Stimulated activated naive CD4-positive, alpha-beta T cell (primary cell): ENCODE results near the gene CLEC4M.
"Not testable (repeated sequence)": the region's sequence is repeated elsewhere in the genome, so short reads cannot be mapped to it uniquely, and the experiment has no call there.

Source experiments
- DNase-seq, 6 experiments: peaks; one replicate each; lab custom pipeline; 2025; lab: John Stamatoyannopoulos, UW

CLEC4M gene

DNA sequence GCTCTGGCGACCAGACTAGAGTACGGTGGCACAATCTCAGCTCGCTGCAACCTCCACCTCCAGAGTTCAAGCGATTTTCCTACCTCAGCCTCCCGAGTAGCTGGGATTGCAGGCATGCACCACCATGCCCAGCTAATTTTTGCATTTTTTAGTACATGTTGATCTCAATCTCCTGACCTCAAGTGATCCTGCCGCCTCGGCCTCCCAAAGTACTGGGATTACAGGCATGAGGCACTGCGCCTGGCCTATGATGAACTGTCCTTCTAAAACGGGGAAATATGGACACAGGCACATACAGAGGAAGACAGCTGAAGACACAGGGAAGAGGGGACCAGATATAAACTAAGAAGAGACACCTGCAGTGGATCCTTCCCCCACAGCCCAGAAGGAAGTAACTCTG, 12.7 kb downstream of the CLEC4M start:
- no peak for DNase-seq

DNA sequence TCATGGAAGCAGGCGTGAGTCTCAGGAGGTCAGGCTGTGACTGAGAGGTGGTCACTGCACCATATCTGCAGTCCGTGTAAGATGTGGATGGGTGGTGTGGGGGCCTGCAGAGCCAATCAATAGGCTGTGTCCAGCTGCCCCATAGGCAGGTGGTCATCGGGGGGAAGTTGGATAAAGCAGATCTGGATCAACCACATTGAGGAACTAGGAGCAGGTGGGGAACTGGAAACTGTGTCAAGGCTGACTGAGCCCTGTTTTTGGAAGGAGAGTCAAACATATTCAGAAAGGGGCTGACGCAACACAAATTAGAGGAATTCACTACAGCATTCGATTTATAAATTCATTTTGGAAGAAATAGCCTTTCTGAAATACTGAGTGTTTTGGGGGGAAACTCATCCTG, 15.0 kb downstream of the CLEC4M start:
- DNase-seq = no peak

DNA sequence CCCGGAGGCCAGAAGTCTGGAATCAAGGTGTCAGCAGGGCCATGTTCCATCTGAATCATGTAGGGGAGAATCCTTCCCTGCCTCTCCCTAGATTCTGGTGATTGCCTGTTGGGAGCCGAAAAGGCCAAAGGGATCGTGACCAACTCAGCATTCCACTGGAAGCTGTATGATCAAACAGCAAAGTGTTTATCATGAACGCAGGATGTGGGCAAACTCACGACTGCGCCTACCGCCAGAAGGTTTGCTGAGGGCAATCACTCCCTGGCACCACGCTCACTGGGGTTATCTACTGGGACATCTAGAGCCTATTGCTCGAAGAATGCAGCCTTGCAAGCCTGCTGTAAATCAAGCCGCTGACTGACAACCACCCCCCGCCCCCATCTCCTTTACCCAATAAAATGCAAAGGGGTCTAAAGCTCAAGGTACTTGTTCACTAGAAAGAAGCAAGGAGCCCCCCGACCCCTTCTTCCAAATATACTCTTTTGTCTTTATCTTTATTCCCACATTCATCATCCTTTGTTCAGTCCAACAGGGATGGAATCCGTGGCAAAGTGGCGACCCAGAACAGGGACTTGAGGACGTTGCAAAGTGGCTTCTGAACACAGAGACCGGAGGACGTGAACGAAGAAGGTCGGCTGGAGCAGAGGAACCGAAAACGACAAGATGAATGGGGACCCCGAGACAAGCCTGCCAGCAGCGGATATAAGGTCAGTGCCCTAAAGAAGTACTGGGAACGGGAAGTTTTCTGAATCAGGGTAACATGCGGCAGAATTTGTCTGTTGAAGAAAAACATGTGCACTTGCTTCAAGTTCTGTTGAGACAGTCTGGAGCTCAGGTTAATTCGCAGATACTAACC, 16.8 kb downstream of the CLEC4M start:
- DNase-seq = no peak

DNA sequence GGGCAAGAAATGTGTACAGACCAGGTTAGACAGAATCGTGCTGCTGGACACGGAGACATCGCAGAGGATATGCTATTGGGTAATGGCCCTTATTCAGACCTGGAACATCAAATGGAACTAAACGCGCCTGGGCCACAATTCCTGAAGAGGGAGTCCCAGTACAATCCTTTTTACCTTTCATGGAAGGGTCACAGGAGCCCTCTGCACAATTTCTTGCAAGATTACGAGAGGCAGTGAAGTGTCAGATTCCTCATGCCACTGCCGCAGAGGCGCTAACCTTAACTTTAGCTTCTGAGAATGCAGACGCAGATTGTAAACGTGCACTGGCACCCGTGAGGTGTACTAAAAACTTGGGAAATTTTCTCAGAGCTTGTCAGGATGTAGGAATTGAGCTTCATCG, 18.1 kb downstream of the CLEC4M start:
- no peak for DNase-seq

DNA sequence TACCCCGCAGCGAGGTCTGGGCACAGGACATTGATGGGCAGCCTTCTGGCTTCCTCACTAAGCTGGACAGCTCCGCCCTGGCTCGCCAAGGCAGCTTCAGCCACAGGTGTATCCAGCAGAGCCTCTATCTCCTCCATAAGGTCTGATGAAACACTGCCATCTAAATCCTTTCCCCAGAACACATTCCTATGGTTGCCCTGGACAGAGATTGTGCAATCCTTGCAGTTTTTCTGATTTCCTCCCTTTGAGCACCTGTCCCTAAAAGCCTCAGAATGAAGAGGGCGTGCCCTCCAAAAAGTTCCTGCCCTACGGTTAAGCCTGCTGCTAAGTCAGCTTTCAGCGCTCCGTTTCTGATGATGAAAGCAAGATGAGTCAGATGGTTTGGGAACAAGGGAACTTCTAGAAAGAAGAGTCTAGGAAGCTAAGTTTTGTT, 21.0 kb downstream of the CLEC4M start:
- no peak for DNase-seq

DNA sequence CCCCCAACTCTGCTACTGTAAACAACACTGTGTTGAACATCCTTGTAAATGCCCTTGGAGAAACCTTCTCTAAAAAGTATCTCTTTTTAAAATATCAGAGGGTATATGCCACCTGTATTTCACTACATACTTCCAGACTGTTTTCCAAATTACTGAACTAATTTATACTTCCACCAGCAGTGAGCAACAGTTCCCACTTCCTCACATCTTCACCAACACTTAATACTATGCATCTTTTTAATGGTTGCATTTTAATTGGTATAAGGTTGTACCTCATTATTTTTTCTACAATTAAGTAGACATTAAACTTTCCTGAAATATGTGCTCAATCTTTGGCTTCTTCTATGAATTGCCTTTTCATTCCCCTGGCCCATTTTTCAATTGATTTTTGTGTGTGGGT, 21.8 kb downstream of the CLEC4M start:
- no peak for DNase-seq

DNA sequence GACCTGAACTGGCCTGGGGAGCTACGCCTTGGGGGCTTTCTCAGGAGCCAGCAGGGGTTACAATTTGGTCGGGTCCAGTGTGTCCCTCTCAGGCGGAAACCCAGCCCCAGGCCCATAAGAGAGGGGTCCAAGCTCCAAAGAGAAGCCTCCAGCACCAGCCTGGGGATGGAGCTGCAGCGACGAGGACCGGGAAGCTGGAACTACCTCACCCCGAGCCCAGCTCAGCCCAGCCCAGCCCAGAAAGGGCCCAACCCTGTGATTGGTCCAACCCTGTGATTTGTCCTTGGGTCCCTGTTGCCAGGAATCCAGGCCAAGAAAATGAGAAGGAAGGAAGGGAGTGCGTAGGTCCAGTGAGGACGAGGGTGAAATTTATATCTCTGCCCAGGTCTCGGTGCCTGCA, 24.1 kb downstream of the CLEC4M start:
- DNase-seq = no peak

DNA sequence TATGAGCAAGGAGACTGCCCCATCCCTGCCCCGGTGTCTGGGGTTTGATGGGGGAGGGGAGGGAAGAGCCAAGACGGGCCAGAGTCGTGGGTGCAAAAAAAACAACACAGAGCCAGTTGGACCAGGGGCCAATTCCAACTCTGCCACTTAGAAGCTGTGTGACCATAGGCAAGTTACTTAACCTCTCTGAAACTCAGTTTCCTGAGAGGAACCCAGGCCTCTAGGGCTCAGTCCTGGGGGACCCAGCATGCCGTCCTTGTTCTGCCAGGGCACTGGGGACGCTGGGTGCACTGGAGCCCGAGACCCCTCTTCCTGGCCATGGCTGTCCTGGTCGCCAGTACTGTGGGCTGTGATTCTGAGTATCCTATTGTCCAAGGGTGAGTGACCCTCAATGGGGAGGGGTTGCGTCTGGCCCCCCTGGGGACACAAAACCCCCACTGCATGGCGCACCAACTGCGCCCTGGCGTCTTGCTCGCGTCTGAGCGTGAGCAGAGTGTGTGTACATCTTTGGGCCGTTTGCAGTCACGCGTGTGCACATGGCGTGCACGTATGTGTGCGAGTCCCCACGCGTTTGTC, 24.6 kb downstream of the CLEC4M start:
- DNase-seq = peak in 1 of 6 experiments; percentile 34

DNA sequence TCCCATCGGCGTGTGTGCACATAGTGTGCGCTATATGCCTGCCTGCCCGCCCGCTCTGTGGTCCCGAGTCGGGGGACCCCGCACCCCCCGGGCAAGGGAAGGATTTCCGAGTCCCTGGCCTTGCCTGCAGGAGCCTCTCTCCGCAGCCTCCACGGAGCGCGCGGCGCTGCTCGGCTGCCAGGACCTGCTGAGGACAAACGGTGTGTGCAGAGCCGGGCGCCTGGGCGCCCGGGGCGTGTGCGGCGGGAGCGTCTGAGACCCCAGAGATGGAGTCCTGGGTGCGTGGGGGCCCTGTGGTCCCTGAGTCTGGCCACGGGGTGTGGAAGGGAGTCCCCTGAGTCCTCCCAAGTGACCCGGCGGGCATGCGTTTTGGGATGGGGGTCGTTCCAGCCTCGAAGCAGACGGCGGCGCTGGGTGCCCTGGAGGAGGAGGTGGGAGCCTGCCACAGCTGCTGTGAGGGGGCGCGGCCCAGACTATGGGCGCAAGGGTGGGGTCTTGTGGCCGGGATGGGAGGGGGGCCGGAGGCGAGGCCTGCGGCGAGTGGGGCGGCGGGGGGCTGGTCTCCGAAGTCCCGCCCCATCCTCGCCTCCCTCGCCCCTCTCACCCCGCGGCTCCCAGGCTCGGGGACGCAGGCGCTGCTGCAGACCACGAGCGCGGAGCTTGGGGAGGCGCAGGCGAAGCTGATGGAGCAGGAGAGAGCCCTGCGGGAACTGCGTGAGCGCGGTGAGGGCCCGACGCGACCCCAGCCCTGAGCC, 25.3 kb downstream of the CLEC4M start:
- peak in 2 of 6 experiments; percentile 26 to 34 for DNase-seq

DNA sequence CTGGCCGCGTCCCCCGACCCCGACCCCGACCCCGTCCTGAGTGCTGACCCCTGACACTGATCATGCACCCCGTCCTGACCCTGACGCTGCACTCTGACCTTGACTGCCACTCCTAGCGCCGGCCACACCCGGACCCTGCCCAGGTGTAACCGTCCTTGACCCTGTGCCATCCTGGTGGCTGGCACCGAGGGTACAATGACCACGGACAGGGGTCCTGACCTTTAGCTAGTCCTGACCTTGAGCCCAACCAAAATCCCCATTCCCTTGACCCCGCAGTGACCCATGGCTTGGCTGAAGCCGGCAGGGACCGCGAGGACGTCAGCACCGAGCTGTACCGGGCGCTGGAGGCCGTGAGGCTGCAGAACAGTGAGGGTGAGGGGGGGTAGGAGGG, 25.9 kb downstream of the CLEC4M start:
- no peak for DNase-seq

DNA sequence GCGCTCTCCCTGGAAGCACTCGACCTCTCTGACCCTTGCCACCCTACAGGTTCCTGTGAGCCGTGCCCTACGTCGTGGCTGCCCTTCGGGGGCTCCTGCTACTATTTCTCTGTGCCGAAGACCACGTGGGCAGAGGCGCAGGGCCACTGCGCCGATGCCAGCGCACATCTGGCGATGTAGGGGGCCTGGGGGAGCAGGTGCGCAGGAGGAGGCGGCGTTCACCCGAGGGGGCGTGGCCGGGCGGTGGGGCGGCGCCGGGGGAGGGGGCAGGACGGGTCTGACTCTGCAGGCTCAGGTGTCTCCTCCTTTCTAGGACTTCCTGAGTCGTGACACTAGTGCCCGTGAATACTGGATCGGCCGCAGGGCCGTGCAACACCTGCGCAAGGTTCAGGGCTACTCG, 26.4 kb downstream of the CLEC4M start:
- DNase-seq = peak; percentile 25 to 60 (median 48)

DNA sequence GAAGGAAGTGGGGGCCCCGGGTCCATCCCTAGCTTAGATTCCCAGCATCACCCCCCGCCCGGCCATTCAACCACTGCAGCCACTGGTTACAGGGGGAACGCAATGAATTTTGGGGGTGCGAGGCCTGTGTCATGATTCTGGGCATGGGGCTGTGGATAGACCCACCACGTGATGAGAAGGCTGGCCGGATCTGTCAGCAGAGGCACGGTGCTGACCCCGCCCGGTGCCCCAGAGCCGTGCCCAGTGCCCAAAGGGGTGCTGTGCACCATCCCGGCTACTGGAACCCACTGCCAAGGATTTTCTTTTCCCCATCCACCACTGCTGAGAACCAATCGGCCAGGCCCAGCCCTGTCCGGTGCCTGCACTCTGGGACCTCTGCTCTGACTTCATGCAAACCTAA, 27.4 kb downstream of the CLEC4M start:
- DNase-seq = no peak

DNA sequence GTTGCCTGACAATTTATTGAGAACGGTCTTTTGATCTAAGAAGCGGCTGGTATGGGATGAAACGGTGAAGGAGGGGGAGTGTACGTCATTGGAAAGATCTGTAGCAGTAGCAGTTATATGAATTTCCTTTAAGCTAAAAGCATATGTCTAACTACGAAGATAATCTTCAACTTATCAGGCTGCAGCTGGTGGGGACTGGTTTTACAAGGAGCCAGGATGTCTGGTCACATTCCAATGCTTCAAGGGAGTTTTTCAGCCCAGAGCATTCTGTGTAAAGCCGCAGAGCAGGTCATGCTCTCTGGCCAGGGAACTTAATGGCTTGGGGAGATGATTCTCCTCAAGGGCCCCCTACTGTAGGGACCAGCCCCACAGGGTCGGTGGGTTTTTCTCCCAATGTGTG, 29.2 kb downstream of the CLEC4M start:
- DNase-seq = no peak

DNA sequence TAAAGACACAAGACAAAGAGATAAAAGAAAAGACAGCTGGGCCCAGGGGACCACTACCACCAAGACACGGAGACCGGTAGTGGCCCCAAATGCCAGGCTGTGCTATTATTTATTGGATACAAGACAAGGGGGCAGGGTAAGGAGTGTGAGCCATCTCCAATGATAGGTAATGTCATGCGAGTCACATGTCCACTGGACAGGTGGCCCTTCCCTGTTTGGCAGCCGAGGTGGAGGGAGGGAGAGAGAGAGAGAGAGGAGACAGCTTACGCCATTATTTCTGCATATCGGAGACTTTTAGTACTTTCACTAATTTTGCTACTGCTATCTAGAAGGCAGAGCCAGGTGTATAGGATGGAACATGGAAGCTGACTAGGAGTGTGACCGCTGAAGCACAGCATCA, 29.7 kb downstream of the CLEC4M start:
- not testable (repeated sequence) for DNase-seq

DNA sequence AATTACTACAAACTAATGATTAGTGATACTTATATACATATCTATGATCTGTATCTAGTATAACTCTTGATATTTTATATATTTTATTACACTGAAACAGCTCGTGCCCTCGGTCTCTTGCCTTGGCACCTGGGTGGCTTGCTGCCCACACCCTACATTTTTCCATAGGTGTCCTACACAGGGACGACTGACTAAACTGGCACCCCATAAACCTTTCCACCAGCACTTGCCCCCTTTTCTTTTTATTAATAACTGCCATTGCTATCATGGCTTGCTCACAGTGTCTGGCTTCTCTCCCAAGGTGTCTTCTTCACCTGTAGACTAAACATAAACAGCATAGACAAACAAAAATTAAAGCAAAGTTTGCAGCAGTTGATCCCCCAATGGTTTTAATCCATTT, 30.4 kb downstream of the CLEC4M start:
- DNase-seq = no peak

DNA sequence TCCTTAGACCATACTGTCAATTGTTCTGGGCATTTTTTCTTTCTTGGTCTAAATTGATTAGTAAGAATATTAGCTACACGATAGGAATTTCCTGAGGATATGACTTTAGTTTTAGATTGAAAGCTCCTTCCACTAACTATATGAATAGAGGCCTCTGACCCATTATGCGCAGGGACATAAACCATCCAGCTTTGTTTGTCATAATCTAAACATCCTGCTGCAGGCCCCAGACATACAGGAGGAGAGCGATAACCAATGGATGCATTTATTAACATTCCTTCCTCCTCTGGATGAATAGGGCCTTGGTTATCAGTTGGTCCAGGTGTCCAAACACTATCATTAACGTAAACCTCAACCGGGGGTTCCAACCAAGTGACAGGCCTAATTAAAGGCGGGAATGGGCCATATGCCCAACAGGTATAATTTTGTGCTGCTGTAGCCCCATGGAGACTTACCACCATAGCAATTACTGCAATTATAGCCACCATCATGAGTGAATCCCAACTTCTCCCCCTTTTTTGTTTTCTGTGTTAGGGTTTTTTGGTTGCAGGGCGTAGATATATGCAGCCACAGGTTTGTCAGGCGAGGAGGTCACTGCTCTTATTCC, 32.6 kb downstream of the CLEC4M start:
- no peak for DNase-seq

DNA sequence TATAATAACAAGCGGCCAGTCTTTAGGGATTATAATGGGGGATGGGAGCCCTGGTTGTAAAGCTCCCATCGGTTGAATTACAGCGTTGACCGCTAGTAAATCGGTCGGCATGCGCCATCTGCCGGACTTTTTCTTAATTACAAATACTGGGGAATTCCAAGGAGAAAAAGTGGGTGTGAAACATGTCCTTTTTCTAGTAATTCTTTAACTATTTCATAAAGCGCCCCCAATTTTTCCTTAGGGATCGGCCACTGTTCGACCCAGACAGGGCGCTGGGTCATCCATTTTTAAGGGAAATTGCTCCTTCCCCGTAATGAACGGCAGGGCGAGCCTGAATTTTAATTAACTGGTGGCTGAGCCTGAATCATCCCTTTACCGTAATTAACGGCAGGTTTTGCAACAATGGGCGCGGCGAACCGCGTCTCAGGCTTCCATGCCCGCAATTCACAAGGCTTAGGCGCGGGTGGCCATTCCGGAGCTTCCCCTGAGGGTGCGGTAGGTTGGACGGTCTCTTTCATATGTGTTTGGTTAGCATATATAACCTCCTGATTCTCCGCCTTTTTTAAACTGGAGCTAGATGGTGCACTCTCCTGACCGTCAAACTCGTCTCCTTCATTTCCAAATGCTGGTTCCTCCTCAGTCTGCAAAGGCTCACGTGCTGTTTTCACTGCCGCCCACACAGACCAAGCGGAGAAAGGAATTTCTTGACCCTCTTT, 36.8 kb downstream of the CLEC4M start:
- DNase-seq = peak in 5 of 6 experiments; percentile 29 to 54 (median 44)

DNA sequence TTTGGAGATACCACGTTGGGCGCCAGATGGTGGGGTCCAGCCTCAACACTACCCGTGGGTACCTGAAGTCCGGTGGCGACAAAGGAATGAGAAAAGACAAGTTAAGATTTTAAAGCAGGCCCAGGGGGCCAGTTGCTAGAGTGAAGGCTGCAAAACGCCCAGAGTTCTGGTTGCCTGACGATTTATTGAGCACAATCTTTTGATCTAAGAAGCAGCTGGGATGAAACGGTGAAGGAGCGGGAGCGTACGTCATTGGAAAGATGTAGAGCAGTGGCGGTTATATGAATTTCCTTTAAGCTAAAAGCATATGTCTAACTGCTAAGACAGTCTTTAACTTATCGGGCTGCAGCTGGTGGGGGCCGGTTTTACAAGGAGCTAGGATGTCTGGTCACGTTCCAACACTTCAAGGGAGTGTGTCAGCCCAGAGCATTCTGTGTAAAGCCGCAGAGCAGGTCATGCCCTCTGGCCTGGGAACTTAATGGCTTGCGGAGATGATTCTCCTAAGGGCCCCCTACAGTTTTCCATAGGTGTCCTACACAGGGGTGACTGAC, 38.1 kb downstream of the CLEC4M start:
- no peak for DNase-seq

DNA sequence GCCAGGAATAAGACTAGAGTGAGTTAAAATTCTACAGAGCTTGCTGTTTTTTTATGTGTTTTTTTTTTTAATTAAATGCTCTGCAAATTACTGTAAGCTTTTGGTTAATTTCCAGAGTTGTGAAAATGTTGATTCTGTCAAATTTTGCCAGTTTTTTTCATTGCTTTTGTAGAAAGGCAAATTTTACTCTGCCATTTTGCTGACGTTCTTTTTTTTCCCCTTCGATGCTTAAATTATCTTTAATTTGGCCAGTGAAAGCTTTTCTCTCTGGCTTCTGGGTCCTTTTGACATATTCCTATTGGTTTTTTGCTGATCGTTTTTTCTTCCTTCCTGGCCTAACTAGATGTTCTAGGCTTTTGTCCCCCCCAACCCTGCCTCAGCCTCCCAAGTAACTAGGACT, 43.2 kb downstream of the CLEC4M start:
- no peak for DNase-seq

DNA sequence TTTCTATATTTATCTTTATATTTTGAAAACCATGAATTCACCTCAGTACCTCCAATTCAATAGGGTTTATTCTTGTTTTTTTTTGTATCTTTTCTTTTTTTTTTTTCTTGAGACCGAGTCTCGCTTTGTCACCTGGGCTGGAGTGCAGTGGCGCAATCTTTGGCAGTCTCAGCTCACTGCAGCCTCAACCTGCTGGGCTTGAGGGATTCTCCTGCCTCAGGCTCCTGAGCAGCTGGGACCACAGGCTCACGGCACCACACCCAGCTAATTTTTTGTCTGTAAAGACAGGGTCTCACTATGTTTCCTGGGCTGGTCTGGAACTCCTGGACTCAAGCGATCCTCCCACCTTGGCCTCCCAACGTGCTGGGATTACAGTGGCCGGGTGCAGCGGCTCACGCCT, 43.8 kb downstream of the CLEC4M start:
- DNase-seq = no peak

DNA sequence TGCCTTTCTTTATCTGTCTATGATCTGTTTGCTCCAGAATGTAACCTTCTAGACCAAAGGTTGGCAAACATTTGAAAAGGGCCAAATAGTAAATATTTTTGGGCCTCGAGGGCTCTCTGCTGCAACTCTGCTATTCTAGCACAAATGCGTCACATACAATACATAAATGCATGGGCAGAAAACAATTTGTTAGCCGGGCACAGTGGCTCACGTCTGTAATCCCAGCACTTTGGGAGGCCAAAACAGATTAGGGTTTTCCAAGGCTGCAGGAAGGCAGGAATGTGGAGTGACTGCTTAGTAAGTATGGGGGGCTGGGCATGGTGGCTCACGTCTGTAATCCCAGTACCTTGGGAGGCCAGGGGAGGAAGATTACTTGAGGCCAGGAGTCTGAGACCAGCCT, 45.1 kb downstream of the CLEC4M start:
- no peak for DNase-seq

DNA sequence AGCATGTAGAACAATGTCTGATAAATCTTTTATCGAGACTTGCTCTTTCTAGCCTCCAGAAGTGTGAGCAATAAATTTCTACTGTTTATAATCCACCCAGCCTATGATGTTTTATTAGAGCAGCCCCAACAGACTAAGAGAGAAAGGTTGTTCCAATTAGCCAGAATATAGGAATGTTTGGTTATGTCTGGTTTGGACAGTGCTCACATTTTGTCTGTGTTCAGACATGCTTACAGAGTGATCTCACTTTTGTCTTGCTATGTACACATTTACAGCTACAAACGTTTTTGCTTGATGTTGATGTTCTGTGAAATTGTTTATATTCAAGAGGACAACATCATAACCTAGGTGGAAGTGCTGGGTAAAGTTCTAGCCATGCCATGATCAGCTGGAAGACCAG, 48.9 kb downstream of the CLEC4M start:
- no peak for DNase-seq
